NCI-H345 treated with DMSO at 0.1 percent for 48 hours (cell line): ENCODE measurements around the gene PLCL1.

Experiments
- DNase-seq: peaks from one replicate; lab custom pipeline; 2025; ENCODE audit not compliant: unreplicated experiment; lab: John Stamatoyannopoulos, UW

The PLCL1 gene

GRCh38 chr2:198052741-198053140 is 248.3 kb downstream of the PLCL1 start:
- DNase-seq = no peak

GRCh38 chr2:198053148-198053547 is 248.8 kb downstream of the PLCL1 start:
- no peak for DNase-seq

GRCh38 chr2:198053776-198054175 is 249.4 kb downstream of the PLCL1 start:
- DNase-seq = no peak

GRCh38 chr2:198054299-198054698 is 249.9 kb downstream of the PLCL1 start:
- DNase-seq = no peak

- DNase-seq = no peak
Measured at GRCh38 chr2:198055716-198056115, 251.3 kb downstream of the PLCL1 start.

- DNase-seq = no peak
Measured at GRCh38 chr2:198056836-198057235, 252.4 kb downstream of the PLCL1 start.

GRCh38 chr2:198059800-198060199 is 255.4 kb downstream of the PLCL1 start:
- DNase-seq = no peak

- DNase-seq = no peak
Measured at GRCh38 chr2:198060277-198060676, 255.9 kb downstream of the PLCL1 start.

GRCh38 chr2:198062826-198063225 is 258.4 kb downstream of the PLCL1 start:
- DNase-seq = no peak

GRCh38 chr2:198063242-198063641 is 258.8 kb downstream of the PLCL1 start:
- no peak for DNase-seq

GRCh38 chr2:198065322-198065721 is 260.9 kb downstream of the PLCL1 start:
- no peak for DNase-seq

GRCh38 chr2:198066597-198066996 is 262.2 kb downstream of the PLCL1 start:
- DNase-seq = no peak

- no peak for DNase-seq
Measured at GRCh38 chr2:198072655-198073054, 268.3 kb downstream of the PLCL1 start.

GRCh38 chr2:198073253-198073652 is 268.9 kb downstream of the PLCL1 start:
- no peak for DNase-seq

- DNase-seq = no peak
Measured at GRCh38 chr2:198077477-198077876, 273.1 kb downstream of the PLCL1 start.

GRCh38 chr2:198080879-198081765 is 276.7 kb downstream of the PLCL1 start:
- DNase-seq = no peak

GRCh38 chr2:198084156-198084555 is 279.8 kb downstream of the PLCL1 start:
- DNase-seq = no peak

- DNase-seq = no peak
Measured at GRCh38 chr2:198096002-198096401, 291.6 kb downstream of the PLCL1 start.

- no peak for DNase-seq
Measured at GRCh38 chr2:198096965-198097364, 292.6 kb downstream of the PLCL1 start.

- no peak for DNase-seq
Measured at GRCh38 chr2:198097630-198098029, 293.2 kb downstream of the PLCL1 start.

- DNase-seq = no peak
Measured at GRCh38 chr2:198098386-198098785, 294.0 kb downstream of the PLCL1 start.

- no peak for DNase-seq
Measured at GRCh38 chr2:198098918-198099317, 294.5 kb downstream of the PLCL1 start.

GRCh38 chr2:198100346-198100745 is 296.0 kb downstream of the PLCL1 start:
- DNase-seq = no peak
